HG03432 (cell line): ENCODE results near the gene PDSS2.

ENCODE experiments used
- ATAC-seq: cut with Tn5 transposase; IDR thresholded peaks from one replicate; pipeline ENCODE4 v1.9.1; 2021; ENCODE audit warnings: mild to moderate bottlenecking, moderate library complexity; ENCODE audit not compliant: unreplicated experiment

PDSS2 gene, protein sequence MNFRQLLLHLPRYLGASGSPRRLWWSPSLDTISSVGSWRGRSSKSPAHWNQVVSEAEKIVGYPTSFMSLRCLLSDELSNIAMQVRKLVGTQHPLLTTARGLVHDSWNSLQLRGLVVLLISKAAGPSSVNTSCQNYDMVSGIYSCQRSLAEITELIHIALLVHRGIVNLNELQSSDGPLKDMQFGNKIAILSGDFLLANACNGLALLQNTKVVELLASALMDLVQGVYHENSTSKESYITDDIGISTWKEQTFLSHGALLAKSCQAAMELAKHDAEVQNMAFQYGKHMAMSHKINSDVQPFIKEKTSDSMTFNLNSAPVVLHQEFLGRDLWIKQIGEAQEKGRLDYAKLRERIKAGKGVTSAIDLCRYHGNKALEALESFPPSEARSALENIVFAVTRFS

DNA sequence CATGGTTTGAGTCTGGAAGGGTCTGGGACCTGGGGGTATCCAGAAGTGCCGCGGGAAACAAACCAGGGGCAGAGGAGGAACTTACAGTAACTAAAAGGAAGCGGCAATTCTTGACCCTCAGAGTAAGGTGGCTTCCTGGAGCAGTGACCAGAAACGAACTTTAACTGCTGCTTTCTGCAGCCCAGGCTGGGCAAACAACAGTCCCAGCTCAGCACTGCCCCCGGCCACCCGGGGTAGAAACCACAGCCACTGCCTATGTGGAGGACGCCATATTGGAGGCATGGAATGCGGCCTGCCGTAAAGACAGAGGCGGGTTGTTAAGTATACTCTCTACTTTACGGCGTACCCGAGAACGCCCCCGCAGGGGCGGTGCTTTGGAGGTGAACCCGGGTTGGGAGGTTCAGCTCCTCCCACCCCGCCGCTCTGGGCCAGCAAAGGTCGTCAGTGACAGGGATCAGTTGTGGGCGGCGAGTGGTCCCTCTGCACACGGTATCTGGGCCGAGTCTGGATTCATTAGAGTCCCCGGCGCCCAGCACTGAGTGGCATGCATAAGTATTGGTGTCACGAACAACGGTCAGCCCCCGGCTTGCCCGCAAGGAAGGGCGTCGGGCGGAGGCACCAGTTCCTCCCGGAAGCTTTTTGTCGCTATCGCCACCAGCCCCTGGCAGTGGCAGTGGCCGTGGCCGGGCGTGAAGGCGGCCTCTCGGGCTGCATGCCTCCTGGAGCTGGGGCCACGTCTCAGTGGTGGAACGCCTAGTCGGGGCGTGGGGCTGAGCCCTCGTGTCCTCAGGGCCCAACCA lies at the start of gene PDSS2:
PDSS2 (minus strand) TSS at position 282 of the 800 bp plus-strand sequence; CDS start at position 3, 279 bp downstream.
- ATAC-seq, result peak; percentile 93

DNA sequence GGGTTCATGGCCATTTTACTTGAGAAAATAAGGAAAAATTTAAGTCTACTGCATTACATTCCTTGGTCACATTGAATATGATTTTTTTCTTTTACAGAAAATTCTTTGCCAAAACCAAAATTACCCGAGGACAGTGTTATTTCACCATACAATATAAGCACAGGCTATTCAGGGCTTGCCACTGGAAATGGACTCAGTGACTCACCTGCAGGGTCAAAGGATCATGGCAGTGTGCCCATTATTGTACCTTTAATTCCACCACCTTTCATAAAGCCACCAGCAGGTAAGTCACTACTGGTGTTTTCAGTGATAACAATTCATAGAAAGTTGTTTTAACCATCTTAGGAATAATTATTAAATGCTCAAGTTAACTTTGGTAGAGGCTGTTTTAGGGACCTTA lies 46.8 kb upstream of the PDSS2 start:
- ATAC-seq, result no peak

DNA sequence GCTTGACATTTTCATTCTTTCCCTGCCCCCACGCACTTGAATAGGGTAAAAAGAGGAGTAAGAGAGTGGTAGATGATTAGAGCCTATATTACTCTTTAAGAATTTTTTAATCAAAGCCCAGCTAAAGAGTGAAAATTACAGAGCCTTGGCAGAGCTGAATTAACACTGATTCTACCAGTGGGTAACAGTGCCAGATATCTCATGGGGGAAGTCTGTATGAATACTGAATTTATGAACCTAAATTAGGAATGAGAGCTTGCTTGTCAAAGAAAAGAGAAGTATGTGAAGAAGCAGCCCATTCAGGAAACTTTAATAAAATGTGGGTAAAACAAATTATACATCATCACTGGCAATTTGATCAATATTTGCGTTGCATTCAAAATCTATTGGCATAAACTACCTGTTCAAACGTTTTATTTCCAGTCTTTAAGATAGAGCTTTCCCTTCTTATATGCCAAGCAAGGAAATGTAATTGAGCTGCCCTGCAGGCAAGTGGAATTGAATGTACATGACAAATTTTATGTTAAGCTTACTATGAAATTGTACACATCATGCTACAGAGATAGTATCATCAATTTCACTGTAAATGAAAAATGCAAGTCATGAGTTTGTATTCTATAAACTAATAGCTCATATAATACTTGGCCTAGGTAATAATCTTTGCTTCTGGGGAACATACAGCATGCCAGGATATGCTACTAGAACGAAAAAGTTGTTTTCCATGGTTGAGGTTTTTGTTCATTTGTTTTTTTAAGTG lies 45.1 kb upstream of the PDSS2 start:
- no peak for ATAC-seq

DNA sequence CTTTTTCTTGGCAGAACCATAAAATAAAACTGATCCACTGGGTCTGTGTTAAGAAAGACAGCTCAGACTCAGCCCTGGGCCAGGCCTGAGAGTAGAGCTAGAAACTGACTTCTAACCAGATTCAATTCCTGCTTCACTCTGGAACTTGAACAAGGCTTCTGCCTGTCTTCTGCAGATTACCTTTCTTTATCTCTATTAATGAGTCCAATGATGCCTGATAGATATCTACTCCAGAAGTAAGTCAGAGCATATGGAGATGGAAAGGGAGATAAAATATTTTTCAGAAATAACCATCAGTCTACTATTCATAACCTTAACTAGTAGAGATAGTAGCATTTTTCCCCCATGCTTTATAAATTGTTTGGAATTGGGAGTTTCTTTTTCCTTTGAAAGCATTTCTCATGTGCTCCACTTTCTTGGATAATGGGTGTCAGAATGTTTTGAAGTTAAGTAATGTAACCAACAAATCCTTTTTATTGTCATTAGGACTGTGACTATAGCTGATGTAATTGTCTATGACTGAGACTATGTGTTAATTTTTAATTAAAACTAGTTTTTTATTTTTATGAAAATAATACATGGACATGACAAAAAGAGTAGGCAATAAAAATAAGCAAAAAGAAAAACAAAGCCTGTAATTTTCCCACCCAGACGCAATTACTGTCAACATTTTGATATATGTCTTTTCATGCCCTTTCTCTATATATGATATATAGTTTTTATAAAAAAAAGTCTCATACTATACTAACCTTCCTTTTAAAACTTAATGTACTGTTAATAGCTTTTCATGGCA lies 37.7 kb upstream of the PDSS2 start:
- ATAC-seq, result no peak

DNA sequence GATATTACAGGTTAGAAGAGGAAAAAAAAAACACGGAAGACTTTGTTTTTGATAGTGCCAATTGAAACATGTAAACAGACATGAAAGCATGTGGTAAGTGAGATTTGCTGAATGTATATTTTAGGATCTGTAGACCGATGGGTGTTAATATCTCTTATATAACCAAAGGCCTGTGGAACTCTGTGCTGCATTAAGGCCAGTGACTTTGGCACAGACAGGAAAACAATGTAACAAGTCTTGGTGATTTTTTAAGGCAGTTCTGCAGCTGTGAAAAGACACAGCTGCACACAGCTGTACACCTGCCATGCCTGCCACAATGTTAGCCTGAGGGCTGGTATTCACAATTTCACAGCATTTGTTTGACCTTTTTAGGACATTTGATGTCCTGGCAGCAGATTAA lies 36.6 kb upstream of the PDSS2 start:
- no peak for ATAC-seq

DNA sequence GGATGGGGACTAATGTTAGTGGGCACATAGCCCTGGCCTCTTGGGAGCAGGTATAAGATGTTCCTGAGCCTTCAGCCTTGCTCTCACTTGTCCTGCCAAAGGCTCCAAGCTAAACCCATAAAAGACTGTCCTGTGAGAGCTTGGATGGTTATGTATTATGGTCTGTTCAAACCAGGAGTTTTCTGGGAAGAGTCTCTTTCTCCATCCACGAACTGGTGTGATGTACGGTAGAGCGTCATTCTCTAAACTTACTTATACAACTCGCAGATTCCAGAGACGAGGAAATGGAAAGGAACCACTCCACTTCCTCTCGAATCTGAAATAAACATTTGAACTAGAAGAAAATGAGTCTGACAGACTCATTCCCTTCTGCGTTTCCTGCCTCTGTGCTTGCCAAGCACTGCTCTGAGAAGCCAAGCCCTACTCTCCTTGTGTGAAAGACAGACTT lies 35.9 kb upstream of the PDSS2 start:
- no peak for ATAC-seq

DNA sequence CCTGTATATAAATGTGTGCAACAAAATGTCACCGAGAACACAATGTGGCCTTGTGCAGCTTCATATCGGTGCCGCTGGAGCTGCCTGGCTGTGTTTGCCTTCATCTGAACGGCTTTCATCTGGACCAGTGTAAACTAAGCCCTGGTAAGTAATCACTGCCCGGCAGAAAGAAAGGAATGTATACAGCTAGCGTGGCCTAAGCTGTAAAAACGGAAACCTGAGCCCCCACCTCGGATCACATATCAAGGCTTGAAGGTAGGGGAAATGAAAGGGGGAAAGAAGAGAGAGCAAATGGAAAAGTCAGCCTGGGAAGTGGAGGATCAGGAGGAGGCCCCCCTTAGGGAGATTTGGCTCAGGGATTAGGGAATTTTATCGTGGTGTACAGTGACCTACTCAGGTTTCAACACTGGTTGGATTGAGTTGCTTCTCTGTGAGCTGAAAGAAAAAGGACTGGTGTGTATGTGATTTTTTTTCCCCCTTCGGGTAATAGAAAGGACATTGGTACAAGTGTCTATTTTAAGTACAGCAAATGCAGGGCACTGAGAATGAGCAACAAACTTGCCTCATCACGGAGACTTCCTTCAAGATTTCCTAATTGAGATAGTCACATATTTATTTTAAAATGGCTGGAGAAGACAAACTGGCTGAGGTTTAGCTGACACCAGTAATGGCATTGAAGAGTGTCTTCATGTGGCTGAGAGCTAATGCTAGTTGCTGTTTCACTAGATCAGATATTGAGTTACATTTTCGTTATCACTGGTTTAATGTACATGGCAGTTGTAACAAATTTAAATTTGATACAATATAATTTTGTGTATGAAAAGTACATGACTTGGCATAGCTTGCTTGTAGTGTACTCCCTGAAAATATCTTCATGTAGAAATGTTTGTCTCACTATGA lies 34.0 kb upstream of the PDSS2 start:
- no peak for ATAC-seq

DNA sequence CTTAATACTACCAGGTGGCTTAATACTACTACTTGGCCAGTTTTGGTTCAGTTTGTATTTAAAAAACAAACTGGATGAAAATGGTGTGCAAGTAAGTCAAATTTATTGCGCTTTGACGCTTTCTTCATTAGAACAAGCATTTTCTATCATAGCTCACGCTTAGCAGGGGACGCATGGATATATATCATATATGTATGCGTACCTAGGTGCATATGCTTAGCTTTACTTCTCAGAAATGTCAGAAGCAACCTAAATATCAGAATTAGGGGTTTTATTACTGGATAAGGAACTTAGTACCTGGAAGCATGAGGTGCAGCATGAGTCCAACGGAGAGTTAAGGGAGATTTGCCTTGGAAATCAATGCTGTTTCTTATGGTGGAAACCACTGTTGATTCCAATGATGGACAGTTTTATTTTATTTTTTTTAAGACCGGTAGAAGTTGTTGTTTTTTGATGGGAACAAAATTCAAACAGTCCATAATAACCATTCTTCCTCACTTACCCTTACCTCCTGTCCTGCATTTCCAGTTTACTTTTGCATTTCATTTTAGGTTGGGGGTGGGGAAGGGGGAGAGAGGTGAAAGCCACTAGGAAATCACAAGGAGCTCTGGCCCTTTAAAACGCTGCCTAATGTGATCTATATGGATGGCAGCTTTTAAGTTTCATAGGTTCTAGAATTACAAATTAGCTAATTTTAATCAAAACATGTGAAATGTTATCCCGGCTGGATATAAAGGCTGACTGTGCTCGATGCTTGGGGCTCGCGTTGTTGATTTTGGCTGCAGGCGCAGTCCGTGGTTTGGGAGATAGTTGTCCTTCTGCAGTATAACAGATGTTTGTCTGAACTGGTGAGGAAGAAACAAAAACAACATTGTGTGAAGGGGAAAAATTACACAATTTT lies 32.6 kb upstream of the PDSS2 start:
- no peak for ATAC-seq

DNA sequence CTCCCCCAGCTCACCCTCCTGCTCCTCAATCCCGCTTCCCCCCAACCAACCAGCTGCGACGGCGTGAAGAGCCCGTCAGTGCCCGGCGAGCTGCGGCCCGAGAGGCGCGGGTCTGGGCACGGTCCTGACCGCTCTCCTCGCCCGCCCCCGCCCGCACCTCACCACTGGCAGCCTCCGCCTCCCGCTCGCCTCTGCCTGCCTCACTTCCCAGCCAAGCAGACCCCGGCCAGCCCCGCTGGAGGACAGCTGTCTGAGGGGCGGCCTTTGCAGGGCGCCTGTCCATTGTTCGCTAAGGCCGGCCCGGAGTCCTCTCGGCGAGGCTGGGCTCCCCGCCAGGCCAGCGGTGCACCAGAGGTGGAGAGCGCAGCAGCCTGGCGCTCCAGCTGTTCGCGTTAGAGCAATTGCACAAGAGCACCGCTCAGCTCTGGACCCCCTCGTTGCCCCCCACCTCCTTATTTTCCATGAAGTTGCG lies 31.8 kb upstream of the PDSS2 start:
- ATAC-seq, result no peak

DNA sequence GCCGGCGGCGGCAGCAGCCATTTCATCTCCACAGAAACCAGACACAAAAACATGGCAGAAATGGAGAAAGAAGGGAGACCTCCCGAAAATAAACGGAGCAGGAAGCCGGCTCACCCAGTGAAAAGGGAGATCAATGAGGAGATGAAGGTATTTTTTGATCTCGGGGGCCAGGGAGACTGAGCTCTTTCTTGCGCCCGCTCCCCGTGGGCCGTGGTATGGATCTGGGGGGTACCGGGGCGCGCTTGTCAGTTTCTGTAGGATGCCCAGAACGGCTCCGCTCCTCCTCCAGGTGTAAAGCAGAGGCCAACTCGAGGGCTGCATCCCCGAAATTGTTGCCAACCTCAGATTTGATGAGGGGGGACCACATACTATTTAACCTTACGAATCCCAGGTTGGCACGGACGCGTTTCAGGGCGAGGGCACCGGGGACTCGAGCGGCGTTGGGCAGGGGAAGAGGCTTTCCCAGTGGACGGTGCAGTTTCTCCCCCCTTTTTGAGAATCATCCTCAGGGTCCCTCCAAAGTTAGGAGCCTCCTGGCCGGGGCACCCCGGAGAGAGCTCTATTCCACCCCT lies 31.3 kb upstream of the PDSS2 start:
- ATAC-seq, result peak; percentile 10

DNA sequence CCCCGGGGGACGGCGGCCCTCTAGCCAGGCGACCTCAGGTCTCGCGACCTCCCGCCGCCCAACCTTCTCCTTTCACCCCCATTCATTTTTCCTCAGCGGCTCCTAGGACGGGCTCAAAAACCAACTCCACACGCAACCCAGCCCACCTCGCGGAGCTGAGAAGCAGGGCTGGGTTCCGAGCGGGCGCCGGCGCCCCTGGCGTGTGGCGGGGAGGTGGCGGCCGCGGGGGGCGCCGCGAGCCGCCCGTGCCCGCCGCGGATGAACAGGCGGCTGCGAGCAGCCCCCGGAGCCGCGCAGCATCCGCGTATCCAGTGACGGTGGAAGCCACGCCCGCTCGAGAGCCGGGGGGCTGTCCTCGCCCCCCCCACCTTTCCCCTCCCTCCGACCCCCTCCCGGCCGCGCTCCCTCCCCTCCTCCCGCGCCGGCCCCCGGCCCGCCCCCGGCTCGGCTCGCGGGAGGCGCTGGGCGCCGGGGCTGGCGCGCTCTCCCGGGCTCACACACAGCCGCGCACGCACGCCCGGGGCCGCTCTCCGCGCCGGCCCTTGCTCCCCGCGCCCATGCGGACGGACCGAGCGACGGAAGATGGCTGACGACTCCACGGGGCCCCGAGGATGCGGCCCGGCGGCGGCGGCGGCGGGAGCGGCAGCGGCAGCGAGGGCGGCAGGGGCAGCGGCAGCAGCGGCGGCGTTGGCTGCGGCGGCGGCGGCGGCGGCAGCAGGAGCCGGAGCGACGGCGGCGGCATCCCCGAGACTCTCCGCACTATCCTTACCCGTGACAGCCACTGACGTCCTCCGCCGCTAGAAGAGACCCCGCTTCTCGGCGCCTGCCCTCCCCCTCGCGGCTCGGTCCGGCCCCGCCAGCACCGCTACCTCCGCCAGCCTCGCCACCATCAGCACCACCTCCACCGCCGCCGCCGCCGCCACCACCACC lies 30.5 kb upstream of the PDSS2 start, which contains the start of gene SOBP:
SOBP (plus strand) TSS at position 482 of the 930 bp plus-strand sequence. CDS start 500 bp downstream, outside the sequence.
- ATAC-seq, result peak; percentile 67

DNA sequence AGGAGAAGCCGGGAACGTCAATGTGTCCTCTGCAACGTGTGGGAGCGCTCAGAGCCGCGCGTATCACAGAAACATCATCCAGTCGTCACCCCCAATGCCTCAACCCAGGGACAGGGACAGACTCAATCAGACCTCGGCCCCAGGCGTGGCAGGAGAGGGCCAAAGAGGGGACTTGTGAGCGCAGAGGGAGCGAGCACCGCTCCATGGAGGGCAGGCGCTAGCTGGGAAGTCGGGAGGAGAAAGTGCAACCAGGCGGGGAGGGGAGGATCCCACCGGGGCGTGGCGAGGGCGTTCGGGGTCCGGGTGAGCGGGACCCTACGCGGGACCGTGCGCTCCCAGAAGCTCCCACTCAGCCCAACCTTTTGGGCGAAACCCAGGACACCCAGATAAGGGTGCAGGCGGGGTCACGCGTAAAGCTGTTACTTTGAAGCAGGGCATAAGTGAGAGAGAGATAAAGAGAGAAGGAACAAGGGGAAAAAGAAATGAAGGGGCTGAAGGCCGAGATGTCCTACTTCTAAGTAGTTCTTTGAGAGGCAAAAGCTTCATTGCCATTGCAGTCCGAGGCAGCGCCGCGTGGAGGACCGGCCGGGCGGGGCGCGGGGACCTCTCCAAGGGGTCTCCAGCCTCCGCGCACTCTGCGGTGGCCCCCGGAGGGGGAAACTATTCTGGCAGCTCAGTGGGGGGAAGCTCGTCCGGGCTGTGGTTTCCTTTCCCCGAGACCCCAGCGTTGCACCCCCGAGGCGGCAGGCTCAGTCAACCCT lies 29.7 kb upstream of the PDSS2 start:
- peak; percentile 5 for ATAC-seq

DNA sequence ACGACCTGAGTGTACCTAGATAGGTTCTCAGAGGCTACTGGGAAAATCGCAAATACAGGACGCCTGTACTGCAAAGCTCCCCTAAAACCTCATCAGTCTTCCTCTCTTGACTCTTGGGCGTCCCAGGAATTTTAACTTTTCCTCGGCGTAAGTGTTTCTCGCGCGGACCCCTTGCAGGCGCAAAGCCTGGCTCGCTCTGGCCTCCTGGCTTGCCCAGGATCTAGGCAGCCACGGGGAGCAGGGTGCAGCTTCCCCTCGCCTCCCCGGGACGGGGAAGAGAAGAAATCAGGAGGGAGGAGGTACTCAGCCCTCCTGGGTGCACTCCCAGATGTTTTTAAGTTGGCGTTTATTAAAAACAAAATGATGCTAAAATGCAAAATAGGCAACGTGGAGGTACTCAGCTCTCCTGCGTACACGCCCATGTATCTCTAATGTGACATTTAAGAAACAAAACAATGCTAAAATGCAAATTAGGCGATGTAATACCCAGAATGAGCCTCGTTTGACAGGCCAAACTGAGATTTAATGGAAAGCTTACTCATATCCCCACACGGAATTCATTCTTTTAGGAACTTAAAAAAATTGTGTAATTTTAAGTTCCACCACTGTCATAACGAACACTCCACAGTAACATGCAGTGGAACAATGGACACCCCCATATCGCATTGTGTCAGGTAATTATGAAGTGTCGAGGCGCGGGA lies 29.0 kb upstream of the PDSS2 start:
- no peak for ATAC-seq

DNA sequence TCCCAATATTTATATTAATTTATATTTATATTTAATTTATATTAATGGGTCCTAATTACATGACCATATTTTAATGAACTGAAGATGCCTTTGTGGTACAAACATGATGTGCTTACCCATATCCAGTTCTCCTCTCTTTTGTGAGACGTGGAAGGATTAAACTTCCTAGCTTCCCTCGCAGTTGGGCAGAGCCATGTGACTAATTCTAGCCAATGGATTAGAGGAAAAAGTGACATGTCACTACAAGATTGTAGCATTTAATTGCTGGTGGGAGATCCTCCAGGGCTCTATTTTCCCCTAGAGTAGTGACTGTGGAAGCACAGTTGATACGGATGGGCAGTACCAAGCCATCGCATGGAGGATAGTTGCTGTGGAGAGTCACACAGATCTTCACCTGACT lies 25.8 kb upstream of the PDSS2 start:
- ATAC-seq, result no peak

DNA sequence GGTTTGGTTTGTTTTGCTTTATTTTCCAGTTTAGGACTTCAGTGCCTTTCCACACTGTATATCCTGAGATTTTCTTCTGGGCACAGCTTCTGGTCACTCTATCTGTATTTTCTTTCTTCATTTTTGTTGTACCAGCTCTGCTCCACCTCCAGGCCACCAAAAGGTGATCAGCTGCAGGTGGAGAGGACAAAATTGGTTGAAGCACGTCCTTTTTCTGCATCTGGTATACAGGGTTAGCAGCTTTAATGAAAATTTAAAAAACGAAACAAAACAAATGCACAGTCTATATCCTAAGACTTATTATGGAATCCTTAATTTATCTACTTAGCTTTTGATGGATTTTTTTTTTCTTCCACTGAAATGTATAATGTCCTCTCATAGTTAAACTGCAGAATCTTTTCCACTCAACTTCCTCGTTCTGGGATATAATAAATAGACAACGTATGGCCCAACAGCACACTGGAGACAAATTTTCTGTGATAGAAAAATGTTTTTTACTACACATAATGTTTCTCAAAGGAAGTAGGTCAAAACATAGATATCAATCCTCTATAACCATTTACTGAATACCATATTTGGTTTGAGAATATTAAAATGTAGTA lies 19.8 kb upstream of the PDSS2 start:
- ATAC-seq, result no peak
